GM19467 (cell line): ENCODE data around the gene GRID2.

Source experiments
- ATAC-seq: cut with Tn5 transposase; IDR thresholded peaks from one replicate; pipeline ENCODE4 v1.9.1; 2021; ENCODE audit warnings: mild to moderate bottlenecking, moderate library complexity; ENCODE audit not compliant: unreplicated experiment

Gene GRID2

GRCh38 chr4:93730251-93730650 lies 1426.5 kb downstream of the GRID2 start:
- no peak for ATAC-seq

DNA sequence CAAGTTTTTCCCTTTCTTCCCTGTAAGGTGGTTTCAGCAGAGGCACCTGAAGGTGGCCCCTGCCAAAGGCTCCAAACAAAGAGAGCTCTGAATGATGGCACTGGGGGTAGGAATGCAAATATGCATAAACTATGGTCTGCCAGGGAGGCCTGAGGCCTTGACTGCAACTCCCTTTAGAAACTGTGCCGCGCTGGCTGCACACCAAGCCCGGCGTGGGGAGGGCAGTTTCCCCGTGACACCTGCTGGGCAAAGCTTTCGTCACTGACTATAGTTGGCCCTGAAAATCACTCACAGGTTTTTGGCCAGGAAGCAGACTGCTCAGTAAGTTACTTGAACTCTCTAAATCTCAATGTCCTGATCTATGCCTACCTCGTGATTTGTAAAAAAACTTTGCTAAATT lies 1427.0 kb downstream of the GRID2 start:
- no peak for ATAC-seq

DNA sequence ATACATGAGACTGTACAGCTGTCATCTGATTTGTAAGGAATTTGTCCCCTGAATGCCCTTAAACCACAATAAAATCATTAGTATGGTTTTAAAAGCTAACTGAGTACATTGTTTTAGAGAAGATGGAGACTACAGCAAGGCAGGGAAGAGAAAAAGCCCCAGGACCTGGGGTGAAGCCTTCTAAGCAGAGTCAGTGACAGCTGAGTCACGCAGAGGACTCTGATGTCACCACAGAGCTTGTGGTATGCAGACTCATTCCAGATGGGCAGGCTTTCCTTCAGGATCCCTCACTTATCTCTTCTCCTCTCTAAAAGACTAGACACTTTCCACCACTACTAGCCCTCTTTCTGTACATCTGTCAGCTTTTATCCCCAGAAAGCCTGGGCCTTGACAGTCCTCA lies 1427.7 kb downstream of the GRID2 start:
- ATAC-seq = no peak

GRCh38 chr4:93732509-93732908 lies 1428.7 kb downstream of the GRID2 start:
- ATAC-seq = no peak

DNA sequence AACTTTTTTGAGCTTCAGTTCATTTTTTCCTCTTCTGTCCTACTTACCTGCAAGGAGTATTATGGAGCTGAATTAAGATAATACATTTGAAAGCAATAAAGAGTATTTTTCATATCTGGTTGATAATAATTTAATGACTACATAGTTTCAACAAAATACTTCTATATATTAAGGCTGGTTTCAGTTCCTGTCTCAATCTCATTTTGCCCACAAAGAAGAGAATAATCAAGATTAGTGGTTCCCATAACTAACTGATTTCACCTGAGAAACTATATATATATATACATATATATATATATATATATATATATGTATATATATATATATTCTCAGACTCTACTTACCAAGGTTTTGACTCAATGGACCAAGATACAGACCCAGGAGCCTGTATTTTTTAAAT lies 1437.1 kb downstream of the GRID2 start:
- ATAC-seq = no peak

DNA sequence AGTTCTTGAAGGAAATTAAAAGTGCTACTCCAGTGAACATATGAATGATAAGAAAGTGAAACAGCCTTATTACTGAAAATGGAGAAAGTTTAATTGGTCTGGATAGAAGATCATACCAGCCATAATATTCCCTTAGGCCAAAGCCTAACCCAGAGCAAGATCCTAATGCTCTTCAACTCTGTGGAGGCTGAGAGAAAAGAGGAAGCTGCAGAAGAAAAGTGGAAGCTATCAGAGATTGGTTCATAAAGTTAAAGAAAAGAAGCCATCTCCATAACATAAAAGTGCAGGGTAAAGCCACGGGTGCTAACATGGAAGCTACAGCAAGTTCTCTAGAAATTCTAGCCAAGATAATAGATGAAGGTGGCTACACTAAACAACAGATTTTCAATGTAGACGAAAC lies 1439.3 kb downstream of the GRID2 start:
- no peak for ATAC-seq

- no peak for ATAC-seq
These were observed 1439.9 kb downstream of the GRID2 start for GRCh38 chr4:93743635-93744034.

DNA sequence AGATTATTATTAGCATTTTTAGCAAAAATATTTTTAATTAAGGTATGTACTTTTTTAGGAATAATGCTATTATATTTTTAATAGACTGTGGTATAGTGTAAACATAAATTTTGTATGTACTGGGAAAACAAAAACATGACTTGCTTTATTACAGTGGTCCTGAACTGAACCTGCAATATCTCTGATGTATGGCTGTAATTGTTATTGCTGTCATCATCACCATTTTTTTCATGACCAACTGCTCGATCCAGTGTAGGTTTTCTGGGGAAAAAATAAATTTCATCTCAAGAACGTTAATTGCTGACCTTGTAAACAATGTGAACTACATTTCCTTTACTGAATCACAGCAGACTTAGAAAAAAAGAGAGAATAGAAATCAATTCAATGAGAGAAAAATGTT lies 1441.2 kb downstream of the GRID2 start:
- ATAC-seq = no peak

DNA sequence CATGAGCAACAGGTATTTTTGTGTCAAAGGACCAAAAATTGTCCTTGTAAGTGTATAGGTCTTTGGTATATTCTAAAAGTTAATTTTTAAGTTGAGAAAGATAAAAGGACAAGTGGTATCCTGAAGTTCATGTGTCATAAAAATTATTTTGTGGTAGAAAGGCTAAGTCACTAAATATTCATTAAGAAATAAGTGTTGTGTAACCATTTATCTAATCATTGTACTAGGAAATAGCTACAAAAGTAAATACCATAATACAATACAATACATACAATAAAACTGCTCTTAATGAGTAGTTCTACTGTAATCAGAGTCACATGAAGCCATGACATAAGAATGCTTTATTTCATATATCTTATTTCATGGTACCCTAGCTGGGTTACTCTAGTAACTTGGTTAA lies 1442.3 kb downstream of the GRID2 start:
- ATAC-seq = no peak

GRCh38 chr4:93747220-93747619 lies 1443.5 kb downstream of the GRID2 start:
- no peak for ATAC-seq

DNA sequence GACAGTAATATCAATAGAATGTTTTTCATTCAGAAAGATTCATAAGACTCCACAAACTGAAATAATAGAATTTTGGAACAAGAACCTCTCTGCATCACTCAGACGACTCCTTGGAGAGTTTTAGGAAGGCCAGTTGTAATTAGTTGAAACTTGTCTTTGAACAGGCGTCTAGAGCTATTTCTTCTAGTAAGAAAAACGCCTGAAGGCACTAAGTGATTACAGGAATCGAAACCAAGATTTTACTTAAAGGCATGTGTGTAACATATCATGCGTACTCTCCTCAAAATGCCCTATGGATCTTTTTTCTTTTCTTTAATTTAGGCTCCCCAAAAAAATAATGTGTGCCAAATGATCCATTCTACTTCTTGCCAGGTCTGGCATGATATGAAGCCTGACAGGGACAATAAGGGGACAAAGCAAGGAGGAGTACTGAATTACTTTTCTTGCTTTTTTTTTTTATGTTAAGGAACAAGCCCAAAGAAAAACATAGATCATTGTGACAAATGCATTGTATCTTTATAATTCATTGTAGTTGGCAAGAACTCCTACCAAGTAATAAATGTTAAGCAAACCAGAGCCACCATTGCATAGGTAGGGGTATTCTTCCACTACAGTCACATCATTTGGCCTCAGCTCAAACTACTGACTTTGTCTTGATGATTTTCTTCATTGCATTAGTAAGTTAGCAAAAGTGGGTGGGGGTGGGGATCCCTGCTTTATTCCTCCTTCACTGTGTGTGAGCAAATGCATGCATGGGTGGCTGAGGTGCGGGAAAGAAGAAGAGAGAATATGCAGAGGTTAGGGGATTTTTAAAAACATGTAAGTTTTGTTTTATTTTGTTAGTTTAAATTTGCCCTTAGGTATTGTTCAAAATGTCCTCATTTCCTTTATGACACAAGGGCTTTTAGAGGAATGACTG lies 1444.9 kb downstream of the GRID2 start:
- peak; percentile 25 for ATAC-seq

DNA sequence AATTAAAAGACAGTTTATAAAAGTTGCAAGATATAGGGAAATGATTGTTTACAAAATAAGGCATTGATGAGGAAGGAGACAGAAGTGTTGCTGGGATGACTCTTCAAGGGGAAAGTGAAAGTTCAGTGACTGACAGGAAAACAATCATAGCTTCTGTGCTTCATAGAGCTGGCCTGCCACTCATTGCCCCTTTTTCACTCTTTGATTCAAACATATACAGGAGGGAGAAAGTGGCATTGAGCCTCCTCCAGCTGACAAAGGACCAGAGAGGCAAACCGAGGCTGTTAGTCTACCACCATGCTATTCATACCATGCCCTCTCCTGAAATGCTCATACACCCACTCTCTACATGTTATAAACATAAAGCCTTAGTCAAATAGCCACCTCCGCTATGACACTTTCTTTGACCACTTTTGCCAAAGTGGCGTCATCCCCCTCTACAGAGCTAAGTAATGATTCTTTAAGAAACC lies 1445.6 kb downstream of the GRID2 start:
- peak; percentile 81 for ATAC-seq

DNA sequence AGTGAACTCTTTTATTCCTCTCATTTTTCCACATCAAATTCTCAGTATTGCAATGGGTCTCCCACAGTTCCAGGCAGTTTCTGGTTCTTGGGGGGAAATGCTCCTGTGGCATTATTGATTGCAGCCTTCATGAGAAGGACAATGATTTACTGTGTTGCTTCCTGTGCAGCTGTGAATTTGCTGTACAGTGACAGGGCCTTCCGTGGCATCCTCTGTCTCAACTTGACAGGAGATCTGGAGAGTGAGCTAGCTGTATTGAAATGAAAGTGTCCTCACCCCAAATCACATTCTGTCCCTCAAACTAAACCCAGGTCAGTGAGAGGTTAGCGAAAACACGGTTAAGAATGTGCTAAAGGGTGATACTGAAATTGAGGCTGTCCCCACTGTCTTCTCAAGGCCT lies 1447.6 kb downstream of the GRID2 start:
- ATAC-seq = peak; percentile 34

DNA sequence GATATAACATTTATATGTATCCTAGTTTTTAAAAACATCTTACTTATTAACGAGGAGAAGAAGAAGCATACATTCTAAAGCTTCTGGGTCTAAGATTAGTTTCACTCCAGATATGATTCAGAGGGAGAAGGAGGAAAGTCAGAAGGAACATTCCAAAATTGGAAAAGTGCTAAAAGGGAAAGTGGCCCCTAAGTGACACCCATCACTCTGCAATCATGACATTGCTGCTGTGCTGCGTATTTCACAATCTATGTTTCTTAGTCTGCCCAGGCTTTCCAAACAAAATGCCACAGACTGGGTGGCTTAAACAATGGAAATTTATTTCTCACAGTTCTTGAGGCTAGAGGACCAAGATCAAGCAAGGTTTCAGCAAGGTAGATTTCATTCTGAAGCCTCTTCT lies 1452.3 kb downstream of the GRID2 start:
- ATAC-seq = no peak

GRCh38 chr4:93759506-93759905 lies 1455.7 kb downstream of the GRID2 start:
- no peak for ATAC-seq

GRCh38 chr4:93760284-93760683 lies 1456.5 kb downstream of the GRID2 start:
- ATAC-seq = no peak

- no peak for ATAC-seq
These were observed 1457.5 kb downstream of the GRID2 start for GRCh38 chr4:93761286-93761685.

GRCh38 chr4:93764639-93765246 lies 1461.0 kb downstream of the GRID2 start:
- ATAC-seq = no peak

- ATAC-seq = no peak
These were observed 1464.2 kb downstream of the GRID2 start for GRCh38 chr4:93767917-93768316.

DNA sequence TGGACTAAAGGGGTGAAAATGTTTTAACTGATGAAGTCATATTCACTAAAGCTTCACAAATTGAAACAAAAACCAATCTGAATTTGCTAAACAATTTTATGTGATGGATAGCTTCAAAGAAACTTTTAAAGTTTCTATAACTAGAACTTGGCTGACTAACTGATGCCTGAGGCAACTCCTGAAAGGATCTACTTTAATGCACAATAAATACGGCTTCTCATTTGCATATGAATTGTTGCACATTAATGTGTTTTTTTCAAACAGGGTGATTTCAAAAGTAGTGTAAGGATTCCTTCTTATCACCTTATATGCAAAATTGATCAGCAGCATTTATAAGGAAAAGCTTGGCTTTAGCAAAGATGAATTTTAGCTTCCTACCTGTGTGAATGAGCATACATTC lies 1466.4 kb downstream of the GRID2 start:
- ATAC-seq = no peak

GRCh38 chr4:93771640-93772411 lies 1468.1 kb downstream of the GRID2 start:
- ATAC-seq = no peak

DNA sequence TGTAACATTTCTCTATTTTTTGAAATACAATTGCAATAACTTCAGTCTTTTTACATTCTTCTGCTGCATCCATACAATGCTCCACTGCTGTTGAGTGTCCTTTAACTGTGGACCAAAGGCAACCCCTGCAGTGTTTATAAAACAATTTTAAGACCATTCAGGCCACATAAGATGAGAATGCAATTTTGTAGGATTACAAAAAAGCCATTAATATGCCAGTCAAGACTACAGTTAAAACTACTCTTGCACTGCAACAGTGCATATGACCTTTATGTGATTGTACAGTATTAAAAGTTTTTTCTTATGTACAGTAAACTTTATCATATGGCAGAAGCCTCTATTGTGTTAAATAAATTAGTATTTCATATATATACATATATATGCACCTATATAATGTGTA lies 1469.1 kb downstream of the GRID2 start:
- ATAC-seq = no peak
